Type B pancreatic cell (in vitro differentiated cells): ENCODE measurements around the gene MYMK. TPM values are rescaled to one million over a fixed set of nuclear protein-coding genes. Genes with fewer than 3 reads are reported as not detected.

Experiments used
- DNase-seq: peaks from one replicate; pipeline ENCODE4 v3.0.0; 2021; ENCODE audit warnings: mixed read lengths; ENCODE audit not compliant: unreplicated experiment; ENCODE audit errors: extremely low spot score
- H3K27ac Mint-ChIP-seq: 2 replicates; pipeline ENCODE4 v1.8.0; 2021; ENCODE audit warnings: mild to moderate bottlenecking, mixed read lengths
- H3K27me3 Mint-ChIP-seq: 2 replicates; pipeline ENCODE4 v1.8.0; 2021; ENCODE audit warnings: mixed read lengths
- H3K36me3 Mint-ChIP-seq: 2 replicates; pipeline ENCODE4 v1.8.0; 2021; ENCODE audit warnings: mixed read lengths
- H3K4me1 Mint-ChIP-seq: one replicate; pipeline ENCODE4 v1.8.0; 2021; ENCODE audit warnings: mixed read lengths; ENCODE audit not compliant: unreplicated experiment
- H3K4me3 Mint-ChIP-seq: 2 replicates; pipeline ENCODE4 v1.8.0; 2021; ENCODE audit warnings: mild to moderate bottlenecking, mixed read lengths
- H3K9me3 Mint-ChIP-seq: 2 replicates; pipeline ENCODE4 v1.8.0; 2021; ENCODE audit warnings: mixed read lengths
- CTCF ChIP-seq: fragments of 200-600 bp; sonication (generic); conservative IDR thresholded peaks from 2 replicates; pipeline ENCODE4 v1.5.0; 2021; ENCODE audit warnings: antibody characterized with exemption, mild to moderate bottlenecking
- total RNA-seq: library from RNA; stranded (reverse); gene quantifications from 2 replicates; pipeline ENCODE4 v1.2.1, GENCODE V29; 2021; ENCODE audit warnings: low replicate concordance

Gene MYMK
- total RNA-seq, 1 donor from 2014 or later, result not detected

- no peak for TF ChIP-seq CTCF
- Mint-ChIP-seq H3K4me1 (peaks cover 24% of the 10 kb centered on the region), H3K9me3 (no peaks in the 10 kb centered on the region), H3K27me3 (peaks cover 10% of the 10 kb centered on the region), H3K27ac (no peak overlapping the region), H3K4me3 (no peak overlapping the region), H3K36me3 (no peaks in the 10 kb centered on the region)
- DNase-seq, result no peak
These were observed 5.9 kb downstream of the MYMK start for GRCh38 chr9:133518706-133519449.

GRCh38 chr9:133518200-133518599, 6.6 kb downstream of the MYMK start:
- Mint-ChIP-seq H3K36me3 (no peaks in the 10 kb centered on the region), H3K4me1 (peaks cover 17% of the 10 kb centered on the region), H3K9me3 (no peaks in the 10 kb centered on the region), H3K4me3 (no peak overlapping the region), H3K27me3 (peaks cover 4% of the 10 kb centered on the region), H3K27ac (no peak overlapping the region)
- no peak for TF ChIP-seq CTCF
- no peak for DNase-seq

- TF ChIP-seq CTCF, result no peak
These were observed 7.0 kb downstream of the MYMK start for GRCh38 chr9:133517711-133518110.

GRCh38 chr9:133516961-133517350, 7.8 kb downstream of the MYMK start:
- Mint-ChIP-seq H3K36me3 (no peaks in the 10 kb centered on the region), H3K27ac (no peak overlapping the region), H3K4me3 (no peak overlapping the region), H3K4me1 (peaks cover 10% of the 10 kb centered on the region), H3K27me3 (peaks cover 3% of the 10 kb centered on the region), H3K9me3 (no peaks in the 10 kb centered on the region)
- TF ChIP-seq CTCF, result no peak
- DNase-seq, result no peak

More at GRCh38 chr9:133517711-133518110, 7.0 kb downstream of the MYMK start:
- H3K9me3 Mint-ChIP-seq, result no peaks in the 10 kb centered on the region
- H3K4me1 Mint-ChIP-seq, result peaks cover 12% of the 10 kb centered on the region
- H3K36me3 Mint-ChIP-seq, result no peaks in the 10 kb centered on the region
- peaks cover 3% of the 10 kb centered on the region for H3K27me3 Mint-ChIP-seq
- no peak overlapping the region for H3K27ac Mint-ChIP-seq
- H3K4me3 Mint-ChIP-seq, result no peak overlapping the region
- no peak for DNase-seq

GRCh38 chr9:133516256-133516960, 8.4 kb downstream of the MYMK start:
- no peak for DNase-seq

More at GRCh38 chr9:133516256-133516960, 8.4 kb downstream of the MYMK start:
- peaks cover 3% of the 10 kb centered on the region for H3K27me3 Mint-ChIP-seq
- H3K4me1 Mint-ChIP-seq, result peaks cover 8% of the 10 kb centered on the region
- no peaks in the 10 kb centered on the region for H3K36me3 Mint-ChIP-seq
- no peak overlapping the region for H3K4me3 Mint-ChIP-seq
- H3K27ac Mint-ChIP-seq, result no peak overlapping the region
- H3K9me3 Mint-ChIP-seq, result no peaks in the 10 kb centered on the region
- no peak for TF ChIP-seq CTCF
